HT1080 (cell line): Measurements from ENCODE around the gene JAG2. TPM values are rescaled to one million over a fixed set of nuclear protein-coding genes. Genes with fewer than 3 reads are reported as not detected.

Source experiments
- DNase-seq: peaks from one replicate; pipeline ENCODE4 v3.0.0-alpha.2; 2015; ENCODE audit warnings: low read depth
- polyA plus RNA-seq, 2 experiments: library from polyadenylated mRNA; depleted of rRNA; stranded (reverse); fragments of >200 nt; gene quantifications; 2 replicates each; pipeline ENCODE4 v1.2.3, GENCODE V29; 2015
- total RNA-seq: library from RNA; depleted of rRNA; stranded (reverse); fragments of >200 nt; shearing (Covaris generic); gene quantifications from 2 replicates; pipeline ENCODE4 v1.2.3, GENCODE V29; 2014; rRNA removed

The JAG2 gene
- 0.47 and 0.48 TPM in 2 replicates for total RNA-seq
- 0.30 and 0.47 TPM in 2 replicates for polyA plus RNA-seq (2015; cell fraction: cytosol; rRNA removed)
- polyA plus RNA-seq (2015; cell fraction: nucleus; rRNA removed): 2.1 and 2.6 TPM in 2 replicates

DNA sequence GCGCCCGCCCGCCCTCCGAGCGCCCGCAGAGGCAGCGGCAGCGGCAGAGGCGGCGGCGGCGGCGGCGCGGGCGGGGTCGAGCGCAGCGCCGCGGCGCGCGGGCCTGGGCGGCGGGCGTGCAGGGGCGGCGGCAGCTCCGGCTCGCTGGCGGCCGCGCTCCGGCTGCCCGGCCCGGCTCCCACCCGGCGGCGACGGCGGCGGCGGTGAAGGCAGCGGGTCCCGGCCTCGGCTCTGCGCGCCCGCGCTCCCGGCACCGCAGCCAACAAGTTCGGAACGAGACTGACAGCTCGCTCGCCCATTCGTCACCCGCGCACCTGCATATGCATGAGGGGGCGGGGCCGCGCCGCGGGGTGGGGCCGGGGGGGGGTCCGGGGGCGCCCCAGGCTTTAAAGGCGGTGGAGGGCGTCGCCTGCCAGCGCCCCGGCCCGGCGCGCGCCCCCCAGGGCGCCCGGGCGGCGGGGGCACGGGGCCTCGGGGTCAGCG, at the start of gene JAG2:
Gene JAG2, minus strand, starts transcription at position 281 of the 483 bp plus-strand sequence. CDS start 356 bp downstream, outside the sequence.
- no peak for DNase-seq

- no peak for DNase-seq
Measured at GRCh38 chr14:105217774-105218173, 49.2 kb upstream of the JAG2 start.

- DNase-seq: no peak
Measured at GRCh38 chr14:105216490-105217247, 48.1 kb upstream of the JAG2 start.

DNA sequence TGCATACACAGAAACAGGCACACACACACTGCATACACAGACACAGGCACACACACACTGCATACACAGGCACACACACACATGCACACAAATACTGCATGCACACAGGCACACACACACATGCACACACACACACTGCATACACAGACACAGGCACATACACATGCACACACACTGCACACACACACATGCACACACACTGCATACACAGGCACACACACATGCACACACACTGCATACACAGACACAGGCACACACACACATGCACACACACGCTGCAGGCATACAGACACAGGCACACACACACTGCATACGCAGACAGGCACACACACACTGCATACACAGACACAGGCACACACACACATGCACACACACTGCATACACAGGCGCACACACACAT, 47.0 kb upstream of the JAG2 start:
- DNase-seq: no peak

DNA sequence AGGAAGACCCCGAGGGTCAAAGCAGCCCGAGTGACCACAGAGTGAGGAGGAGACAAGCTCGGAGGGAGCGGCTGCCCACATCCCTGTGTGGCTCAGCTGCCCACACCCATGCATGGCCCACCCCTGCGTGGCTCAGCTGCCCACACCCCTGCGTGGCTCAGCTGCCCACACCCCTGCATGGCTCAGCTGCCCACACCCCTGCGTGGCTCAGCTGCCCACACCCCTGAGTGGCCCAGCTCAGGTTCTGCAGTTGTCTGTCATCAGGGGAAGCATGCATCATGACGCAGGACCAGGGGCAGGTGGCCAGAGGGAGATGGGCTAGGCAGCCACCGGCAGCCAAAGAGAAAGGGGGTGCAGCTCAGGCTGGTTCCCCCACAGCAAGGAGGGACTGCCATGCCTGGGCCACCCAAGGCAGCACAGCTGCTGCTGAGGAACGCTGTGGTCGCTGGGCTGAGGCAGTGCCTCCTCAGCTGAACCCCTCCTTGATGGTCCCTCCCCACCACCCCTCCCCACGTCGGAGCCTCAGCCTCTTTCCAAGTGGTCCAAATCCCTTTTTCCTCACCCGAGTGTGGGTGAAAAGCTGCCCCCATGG, 45.8 kb upstream of the JAG2 start:
- no peak for DNase-seq

DNA sequence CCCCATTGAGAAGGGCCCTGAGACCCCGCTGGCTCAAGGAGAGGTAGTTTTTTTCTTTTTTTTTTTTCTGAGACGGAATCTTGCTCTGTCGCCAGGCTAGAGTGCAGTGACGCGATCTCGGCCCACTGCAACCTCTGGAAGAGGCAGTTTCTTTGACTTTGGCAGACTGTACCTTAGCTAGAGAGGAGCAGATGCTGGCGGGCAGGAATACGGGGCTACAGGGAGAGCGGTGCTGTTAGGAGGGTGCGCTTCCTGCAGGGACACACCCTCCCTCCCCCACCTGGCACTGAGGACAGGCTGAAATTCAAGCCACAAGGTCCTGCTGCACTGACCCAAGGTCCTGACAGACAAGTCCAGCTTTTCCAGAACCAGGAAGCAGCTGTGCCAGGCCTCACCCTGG, 44.8 kb upstream of the JAG2 start:
- no peak for DNase-seq

- no peak for DNase-seq
Measured at GRCh38 chr14:105212541-105213300, 44.1 kb upstream of the JAG2 start.

DNA sequence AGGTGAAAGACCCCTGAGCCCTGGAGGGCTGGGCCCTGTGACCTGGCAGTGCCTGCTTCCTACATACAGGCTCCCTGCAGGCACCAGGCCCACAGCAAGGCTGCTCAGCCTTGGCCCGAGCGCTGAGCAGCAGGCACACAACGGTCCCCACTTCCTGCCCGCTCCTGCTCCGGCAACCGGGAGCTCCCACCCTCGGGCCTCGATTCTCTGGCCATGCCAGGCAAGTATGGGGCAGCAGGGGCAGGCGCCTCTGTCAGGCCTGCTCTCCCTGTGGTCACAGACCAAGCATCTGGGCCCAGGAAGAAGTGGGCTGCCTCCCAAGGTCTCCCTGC, 43.1 kb upstream of the JAG2 start:
- DNase-seq: no peak

DNA sequence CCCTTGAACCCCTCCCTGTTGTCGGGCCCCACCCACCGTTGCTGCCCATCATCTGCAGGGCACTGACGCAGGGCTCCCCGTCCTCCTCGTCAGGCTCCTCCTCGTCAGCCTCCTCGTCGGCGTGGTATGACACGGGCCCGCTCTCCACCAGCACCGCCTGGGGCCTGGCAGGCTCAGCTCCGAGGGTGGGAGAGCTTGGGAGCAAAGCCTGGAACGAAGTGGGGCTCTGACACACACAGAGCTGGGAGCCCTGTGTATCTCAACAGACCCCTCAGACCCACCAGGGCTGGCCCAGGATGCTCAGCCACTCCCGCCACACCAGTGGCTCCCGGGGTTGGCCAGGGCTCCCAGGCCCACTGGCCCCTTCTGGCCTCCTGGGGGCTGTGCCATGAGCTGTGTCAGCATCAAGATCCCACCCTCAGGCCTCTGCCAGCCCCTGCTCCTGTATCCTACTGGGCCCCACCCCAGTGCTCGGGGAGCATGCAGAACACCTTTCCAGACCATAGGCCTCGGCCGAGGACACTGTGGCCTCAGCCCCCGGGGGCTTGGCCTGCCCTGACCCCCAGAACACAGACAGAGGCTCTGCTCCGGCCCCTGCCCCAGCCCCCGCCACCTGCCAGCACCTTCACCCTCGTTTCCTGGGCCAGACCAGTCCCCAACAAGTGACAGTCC, 42.6 kb upstream of the JAG2 start:
- no peak for DNase-seq

- DNase-seq: no peak
Measured at GRCh38 chr14:105210266-105211025, 41.9 kb upstream of the JAG2 start.

- no peak for DNase-seq
Measured at GRCh38 chr14:105209646-105210045, 41.1 kb upstream of the JAG2 start.

DNA sequence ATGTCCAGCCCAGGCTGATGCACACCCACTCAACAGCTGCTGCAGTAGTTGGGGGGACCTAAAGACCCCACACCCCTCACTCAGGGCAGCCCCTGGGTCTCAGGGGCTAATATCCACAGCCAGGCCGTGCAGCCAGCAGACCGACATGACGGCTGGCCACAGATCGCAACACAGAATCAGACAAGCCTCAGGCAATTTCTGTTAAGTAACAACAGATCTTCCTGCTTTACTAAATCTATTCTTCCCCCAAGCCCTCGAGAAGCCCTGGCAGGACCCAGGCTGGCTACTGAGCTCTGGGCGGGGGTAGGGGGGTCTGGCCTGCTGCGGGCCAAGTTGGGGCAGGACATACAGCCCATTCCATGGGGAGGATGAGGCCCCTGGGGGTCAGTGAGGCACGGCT, 40.5 kb upstream of the JAG2 start:
- no peak for DNase-seq

DNA sequence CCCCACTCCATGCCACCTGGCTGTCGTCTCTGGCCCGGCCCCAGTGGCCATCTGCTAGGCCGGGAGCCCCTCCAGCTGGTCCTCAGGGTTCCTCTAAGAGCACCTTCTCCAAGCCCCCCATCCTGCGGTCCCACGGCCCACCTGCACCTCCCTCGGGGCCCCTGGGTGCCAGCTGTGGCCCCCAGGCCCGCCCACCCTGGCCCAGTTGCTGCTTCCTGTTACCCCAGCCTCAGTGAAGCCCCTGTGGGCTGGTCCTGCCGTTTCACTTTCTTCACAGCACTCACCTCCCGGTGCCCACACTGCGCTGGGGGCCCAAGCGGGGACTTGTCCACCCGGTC, 40.1 kb upstream of the JAG2 start:
- no peak for DNase-seq

- DNase-seq: no peak
Measured at GRCh38 chr14:105207996-105208737, 39.6 kb upstream of the JAG2 start.

DNA sequence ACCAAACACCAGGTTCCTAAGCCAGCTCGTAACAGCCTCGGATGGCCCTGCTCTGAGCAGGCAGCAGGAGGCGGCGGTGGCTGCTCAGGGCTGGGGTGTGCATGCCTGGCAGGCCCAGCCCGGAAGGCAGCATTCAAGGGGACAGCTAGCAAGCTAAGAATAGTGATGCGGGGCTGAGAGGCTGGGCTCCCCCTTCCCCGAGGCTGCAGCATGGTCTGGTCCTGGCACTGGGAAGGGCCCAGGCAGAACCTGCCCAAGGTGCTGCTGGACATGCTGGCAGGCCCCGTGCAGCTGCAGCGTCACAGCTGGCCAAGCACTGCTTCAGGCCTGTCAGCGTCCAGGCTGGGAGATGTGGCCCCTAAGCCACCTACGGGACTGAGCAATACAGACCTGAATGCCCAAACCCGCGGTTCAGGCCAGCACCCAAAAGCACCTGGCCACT, 38.9 kb upstream of the JAG2 start:
- no peak for DNase-seq

DNA sequence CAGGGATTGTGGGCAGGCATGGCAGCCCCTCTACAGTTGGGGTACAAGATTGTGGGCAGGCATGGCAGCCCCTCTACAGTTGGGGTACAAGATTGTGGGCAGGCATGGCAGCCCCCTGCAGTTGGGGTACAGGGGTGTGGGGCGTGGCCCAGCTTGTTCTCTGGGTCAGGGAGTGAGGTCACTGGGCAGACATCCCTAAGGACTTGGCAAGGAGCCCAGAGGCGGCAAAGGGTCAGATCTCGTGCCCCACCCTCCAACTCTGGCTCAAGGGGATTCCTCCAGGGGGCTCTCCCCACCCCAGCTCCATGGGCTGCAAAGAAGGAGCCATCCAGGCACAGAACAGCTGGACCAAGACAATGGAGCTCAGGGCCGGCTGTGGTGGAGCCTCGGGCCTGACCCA, 38.3 kb upstream of the JAG2 start:
- DNase-seq: no peak

- peak; percentile 24 for DNase-seq
Measured at GRCh38 chr14:105205673-105206208, 37.2 kb upstream of the JAG2 start.

DNA sequence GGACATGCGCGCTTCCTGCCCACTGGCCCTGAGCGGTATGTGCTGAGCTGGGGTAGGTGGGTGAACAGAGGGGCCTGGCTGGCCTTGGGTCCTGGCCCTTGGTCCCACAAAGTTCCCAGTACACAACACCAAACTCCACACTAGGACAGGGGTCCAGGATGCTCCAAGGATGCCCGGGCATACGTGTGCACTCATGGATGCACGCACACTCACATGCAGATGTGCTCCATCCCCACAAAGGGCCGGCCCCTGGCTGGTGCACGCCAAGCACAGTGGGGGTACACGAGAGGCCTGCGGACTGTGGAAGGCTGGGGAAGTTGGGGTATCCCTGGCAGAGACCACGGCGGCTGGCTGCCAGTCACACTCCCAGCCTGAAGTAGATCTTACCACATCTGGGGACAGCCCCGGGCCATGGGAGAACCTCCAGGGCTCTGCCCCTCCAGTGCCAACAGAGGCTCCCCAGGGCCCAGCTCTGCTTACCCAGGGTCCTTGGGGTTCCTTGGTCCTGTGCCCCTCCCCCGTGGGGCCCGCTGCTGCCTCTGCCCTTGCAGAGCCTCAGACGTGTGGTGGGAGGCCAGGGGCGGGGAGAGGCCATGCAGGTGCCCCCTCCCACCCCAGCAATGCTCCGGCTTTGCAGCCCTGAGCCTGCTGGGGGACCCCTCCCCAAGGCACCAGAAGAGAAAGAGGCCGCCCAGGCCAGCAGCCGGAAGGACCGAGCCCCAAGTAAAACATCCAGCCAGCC, 36.5 kb upstream of the JAG2 start:
- DNase-seq: no peak
